HG03064 (cell line): ENCODE results near the gene SH3BP4.

Experiments
- ATAC-seq: cut with Tn5 transposase; IDR thresholded peaks from one replicate; pipeline ENCODE4 v1.9.1; 2021; ENCODE audit warnings: low read depth; ENCODE audit not compliant: unreplicated experiment

SH3BP4 gene, protein sequence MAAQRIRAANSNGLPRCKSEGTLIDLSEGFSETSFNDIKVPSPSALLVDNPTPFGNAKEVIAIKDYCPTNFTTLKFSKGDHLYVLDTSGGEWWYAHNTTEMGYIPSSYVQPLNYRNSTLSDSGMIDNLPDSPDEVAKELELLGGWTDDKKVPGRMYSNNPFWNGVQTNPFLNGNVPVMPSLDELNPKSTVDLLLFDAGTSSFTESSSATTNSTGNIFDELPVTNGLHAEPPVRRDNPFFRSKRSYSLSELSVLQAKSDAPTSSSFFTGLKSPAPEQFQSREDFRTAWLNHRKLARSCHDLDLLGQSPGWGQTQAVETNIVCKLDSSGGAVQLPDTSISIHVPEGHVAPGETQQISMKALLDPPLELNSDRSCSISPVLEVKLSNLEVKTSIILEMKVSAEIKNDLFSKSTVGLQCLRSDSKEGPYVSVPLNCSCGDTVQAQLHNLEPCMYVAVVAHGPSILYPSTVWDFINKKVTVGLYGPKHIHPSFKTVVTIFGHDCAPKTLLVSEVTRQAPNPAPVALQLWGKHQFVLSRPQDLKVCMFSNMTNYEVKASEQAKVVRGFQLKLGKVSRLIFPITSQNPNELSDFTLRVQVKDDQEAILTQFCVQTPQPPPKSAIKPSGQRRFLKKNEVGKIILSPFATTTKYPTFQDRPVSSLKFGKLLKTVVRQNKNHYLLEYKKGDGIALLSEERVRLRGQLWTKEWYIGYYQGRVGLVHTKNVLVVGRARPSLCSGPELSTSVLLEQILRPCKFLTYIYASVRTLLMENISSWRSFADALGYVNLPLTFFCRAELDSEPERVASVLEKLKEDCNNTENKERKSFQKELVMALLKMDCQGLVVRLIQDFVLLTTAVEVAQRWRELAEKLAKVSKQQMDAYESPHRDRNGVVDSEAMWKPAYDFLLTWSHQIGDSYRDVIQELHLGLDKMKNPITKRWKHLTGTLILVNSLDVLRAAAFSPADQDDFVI

DNA sequence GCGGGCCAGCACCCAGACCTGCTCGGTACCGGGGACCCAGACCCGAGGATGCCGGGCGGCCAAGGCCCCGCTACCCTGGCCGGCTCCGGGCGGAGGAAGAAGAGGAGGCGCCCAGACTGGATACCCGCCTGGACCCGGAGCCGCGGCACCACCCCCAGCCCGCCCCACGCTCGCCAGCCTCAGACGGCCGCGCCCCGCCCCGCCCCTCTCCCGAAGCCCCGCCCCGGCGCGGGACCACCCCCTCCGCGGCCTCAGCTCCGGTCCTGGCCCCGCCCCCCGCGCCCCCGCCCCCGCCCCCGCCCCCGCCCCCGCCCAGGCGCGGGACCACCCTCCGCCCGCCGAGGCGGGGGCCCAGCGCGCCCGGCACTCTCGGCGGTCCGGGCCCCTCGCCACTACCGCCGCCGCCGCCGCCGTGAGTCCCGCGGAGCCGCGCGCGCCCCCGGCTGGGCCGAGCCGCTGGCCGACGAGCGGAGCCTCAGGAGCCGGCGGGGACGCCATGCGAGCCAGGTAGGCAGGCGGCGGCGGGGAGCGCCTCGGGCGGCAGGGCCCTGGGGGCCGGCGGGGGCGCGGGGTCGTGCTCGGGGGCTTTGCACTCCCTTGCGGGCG is at the start of gene SH3BP4:
Gene SH3BP4, plus strand, starts transcription at position 354 of the 606 bp plus-strand sequence. CDS start 82,986 bp downstream, outside the sequence.
- no peak for ATAC-seq

DNA sequence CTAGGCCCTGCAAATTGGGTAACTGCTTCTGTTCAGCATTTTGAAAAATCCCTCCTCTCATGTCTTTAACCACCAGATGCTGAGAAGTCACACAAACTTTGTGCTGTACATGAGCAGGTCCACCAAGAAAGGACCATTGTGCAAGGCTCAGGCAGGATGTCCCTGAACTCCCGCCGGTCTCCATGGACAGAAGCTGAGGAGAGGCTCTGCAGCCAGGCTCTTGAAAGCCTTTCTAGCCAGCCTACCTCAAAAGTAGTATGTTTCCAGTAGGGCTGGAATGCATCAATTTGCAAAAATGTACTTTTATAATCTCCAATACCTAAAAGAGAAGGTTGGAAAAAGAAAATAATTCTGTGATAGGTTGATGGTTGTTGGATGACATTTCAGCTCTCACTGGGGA is 47.0 kb upstream of the SH3BP4 start:
- ATAC-seq = no peak

DNA sequence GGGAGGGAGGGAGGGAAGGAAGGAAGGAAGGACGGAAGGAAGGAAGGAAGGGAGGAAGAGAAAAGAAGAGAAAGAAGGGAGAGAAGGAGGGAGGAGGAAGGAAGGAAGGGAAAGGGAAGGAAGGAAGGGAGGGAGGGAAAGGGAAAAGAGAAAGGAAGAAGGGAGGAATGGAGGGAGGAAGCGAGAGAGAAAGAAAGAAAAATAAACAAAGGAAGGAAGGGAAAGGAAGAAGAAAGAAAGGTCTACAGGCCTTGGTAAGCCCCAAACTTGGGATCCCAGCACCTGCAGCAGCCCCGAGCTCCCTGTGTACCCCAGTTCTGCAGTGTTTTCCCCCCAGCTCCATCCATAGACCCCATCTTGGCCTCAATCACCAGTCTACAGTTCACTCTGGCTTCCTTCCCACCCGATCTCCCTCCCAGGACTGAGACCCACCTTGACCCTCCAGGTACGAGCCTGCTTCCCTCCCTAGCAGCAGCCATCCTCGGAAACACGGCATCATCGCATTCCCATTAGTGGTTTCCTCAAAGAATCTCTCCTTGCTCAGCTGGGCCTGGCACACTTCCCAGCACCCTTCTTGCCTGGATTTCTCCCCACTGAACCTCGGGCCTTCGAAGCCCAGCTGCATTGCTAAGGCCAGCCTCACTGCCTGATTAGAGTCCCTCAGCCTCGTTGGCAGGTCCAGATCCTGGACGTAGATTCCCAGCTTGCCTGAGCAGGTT is 46.1 kb upstream of the SH3BP4 start:
- no peak for ATAC-seq

DNA sequence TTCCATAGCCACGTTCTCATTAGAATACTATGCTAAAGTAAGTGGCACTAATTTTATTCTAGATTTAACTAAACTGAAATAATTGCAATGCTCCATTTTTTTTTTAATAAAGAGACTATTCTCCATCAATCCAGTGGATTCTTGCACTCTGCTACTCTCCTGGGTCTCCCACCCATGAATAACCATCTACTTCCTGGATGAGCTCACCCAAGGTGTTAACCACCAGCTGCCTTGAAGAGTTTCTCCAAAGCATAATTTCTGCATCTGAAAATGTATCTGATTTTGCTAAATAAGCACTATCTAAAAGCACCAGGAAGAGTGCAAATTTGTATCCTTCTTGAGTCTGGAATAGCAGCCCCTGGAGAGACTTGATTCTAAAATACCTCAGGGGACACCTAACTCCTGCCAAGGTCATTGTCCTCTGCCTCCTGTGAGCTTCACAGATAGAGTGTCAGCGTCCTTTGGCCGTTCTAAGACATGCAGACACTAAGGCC is 41.6 kb upstream of the SH3BP4 start:
- no peak for ATAC-seq

DNA sequence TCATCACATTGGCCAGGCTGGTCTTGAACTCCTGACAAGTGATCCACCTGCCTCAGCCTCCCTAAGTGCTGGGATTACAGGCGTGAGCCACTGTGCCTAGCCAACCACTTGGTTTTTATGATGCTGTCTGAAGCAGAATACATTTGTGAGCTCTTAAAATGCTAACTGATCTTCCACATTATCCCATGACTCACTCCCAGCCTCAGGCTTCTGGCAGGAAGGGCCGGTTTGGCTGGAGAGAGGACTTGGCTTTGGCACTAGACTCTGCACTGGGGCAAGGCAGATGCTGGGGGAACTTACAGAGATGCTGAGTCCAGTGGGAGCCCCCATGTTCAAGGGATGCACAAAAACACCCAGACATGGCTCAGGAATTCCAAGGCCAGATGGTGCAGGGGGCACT is 40.5 kb upstream of the SH3BP4 start:
- ATAC-seq = no peak

DNA sequence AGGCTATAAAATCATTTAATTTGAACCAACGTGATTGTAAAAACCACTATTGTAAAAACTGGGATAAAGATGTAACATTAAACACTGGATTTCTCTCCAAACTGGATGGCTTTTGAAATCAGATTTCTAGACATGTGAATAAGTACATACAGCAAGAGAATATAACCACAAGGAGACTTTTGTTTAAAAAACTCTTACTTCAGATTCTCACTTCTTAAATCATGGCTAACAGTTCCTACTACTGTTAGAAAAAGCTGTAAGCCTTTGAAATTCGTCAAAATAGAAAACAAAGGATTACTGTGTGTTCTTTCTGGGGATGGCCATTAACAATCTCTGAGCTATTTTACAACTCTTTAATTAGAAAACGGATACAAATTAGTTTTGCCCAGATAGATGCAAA is 39.4 kb upstream of the SH3BP4 start:
- no peak for ATAC-seq

DNA sequence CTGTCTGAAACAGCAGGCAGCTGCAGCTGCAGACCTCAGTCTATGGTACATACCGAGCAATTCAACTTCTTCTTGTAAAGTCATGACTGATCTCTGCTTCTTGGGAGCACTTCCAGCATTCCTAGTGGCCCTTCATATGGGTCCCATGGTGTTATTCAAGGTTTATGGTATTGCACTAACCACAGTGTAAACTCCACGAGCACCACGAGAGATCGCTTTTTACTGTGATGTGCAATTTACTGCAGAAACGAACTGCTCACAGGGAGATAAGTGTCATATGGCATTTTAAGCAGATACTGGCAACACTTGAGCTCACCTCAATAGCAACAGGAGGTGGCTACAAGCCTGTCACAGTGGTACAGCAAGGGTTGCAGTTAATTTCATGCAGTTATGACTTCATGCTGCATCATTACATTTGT is 38.6 kb upstream of the SH3BP4 start:
- no peak for ATAC-seq

DNA sequence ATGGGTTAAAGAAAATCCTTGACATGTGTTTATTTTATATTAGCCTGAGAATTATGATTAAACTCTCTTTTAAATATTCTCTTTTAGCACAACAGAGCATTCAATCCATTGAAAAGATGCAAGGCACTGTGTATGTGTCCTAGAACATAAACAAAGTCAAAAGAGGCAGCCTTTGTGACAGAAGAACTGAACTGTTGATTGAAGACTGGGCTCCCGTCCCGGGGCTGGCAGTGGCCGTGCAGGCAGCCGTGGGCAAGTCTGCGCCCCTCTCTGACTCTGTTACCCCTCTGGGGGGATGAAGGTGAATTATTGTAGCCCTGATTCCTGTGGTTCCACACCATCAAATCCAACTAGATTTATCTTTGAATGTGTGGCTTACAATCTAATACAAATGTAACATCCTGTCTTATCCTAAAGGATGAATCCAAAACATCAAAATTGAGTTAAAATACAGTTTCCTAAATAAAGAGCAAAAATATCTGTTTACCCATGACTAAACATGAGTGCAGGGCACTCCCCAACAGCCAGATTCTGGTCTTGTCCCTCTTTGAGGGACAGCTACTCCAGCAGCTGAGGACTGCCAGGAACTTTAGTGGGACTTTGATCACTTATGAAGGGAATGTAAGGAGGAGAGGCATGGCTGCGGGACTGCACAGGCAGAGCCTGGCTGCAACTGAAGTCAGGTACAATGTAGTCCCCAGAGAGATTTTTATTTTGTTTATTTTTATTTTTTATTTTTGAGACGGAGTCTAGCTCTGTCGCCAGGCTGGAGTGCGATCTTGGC is 37.3 kb upstream of the SH3BP4 start:
- ATAC-seq = no peak

DNA sequence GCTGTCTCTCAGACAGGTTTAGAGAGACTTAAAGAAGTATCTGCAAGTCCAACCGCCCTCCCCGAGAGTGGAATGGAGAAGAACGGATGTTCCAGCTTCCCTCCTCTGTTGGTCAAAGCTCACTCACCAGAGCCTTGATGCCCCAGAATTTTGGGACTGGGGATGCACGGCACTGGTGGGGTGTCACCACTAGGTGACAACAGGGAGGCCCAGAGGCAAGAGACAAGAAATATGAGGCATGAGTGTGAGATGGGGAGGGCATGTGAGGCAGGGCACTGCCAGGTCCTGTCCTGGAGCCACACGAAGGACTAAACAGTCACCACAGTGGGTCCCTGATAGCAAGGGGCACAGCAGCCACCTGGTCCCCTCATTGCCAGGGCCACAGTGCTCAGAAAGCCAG is 35.1 kb upstream of the SH3BP4 start:
- no peak for ATAC-seq

DNA sequence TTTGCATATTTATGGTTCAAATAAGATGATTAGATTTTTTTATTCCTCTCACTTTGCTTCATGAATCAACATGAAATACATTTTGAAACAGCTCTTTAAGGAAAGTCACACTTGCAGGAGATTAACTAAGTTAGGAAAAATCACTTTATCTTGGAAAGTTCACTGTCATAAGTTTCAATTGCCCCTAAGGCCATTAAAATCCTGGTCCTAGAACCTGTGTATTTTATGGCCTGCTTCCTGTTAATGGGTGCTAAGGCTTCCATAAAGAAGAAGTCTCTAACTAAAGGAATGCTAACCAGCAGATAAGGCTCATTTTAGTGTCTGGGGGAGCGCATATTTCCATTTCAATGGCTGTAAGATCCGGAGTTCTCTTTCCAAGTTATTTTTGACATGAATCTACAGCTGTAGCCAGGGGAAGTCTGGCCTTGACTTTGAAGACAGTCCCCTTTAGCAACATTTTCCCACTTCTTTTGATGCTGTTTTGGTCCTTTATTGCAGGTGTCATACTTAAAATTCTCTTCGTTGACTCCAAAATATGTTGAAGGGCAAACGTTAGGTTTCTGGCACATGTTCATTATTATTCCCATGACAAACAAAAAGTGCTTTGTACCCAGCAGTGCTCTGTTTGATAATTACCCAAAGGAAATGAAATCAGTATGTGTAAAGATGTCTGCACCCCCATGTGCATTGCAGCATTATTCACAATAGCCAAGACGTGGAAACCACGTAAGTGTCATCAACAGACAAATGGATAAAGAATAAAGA is 34.4 kb upstream of the SH3BP4 start:
- ATAC-seq = no peak

DNA sequence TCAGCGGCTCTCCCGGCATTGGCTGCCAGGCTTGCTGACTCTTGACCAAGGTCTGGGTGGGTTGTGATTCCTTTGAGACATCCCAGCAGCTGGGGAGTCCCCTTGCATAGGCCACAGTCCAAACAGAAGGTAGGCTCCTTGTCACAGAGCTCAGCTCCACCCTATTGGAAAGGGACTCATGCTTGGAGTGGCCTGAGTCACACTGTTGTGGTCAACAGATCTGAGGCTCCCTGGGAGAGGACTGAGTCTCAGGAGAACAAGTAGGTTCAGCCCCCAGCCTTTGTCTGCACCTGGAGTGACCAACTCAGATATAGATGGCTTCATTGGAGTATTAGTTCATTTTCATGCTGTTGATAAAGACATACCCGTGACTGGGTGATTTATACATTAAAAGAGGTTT is 32.1 kb upstream of the SH3BP4 start:
- ATAC-seq = no peak

DNA sequence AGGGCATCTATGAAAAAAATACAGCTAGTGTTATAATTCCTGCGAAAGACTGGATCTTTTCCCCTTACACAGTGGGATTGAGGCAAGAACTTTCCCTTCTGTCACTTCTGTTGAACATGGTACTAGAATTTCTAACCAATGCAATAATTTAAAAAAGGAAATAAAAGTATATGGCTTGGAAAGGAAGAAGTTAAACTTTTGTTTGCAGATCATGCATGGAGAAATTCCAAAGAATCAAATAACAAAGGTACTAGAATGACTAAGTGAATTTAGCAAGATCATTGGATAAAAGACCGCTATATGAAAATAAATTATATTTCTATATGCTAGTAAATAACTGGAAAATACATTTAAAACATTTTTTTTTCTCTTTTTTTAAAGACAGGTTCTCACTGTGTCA is 31.0 kb upstream of the SH3BP4 start:
- ATAC-seq = no peak

DNA sequence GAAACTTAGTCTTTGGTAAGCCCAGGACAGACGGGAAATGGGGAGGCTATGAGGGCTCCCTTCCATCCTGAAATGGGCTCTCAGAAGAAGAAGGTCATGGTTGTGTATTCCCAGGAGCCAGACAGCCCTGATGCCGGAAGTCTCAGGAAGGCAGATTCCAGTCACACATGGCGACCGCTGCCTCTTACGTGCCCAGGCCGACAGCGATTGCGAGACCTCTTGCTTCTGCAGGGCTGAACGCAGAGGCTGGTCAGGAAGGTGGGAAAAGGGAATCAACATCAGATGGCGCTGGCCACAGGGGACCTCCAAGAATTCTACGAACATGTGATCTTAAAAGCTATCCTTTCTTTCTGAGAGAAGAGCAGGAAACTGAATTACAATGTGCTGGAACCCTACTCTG is 22.8 kb upstream of the SH3BP4 start:
- ATAC-seq = no peak

DNA sequence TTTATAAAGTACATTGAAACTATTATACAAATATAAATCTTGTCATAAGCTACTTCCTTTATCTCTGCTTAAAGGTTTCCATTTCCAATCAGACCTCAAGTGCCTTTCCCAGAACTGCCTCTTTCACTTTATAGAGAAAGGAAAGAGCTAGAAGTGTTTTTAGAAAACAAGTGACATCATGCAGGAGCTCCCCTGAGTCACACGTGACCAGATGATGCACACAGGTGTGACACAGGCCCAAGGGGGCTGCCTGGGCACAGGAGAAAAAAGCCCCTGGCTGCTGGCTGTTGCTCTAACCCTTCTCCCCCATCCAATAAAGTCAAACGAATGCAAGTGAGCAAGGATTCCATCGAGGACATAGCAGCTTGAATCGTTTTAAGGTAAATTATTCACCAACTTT is 21.4 kb upstream of the SH3BP4 start:
- no peak for ATAC-seq

DNA sequence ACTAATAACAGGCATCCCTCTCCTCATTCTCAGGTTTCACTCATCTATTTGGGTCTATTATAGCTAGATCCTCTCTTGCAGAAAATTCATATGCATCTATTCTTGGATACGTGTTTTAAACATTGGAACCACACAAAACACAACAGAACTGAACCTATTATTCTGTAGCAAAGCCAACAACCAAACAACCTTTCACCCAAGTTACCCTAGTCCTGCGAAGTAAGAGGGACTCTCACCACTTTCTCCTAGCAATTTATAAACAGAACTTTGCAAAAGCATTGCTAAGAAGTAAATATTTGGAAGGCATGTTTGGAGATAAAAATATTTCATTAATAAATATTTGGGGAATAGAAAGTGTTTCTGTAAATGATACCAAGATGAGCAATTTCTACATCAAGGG is 20.4 kb upstream of the SH3BP4 start:
- ATAC-seq = no peak

DNA sequence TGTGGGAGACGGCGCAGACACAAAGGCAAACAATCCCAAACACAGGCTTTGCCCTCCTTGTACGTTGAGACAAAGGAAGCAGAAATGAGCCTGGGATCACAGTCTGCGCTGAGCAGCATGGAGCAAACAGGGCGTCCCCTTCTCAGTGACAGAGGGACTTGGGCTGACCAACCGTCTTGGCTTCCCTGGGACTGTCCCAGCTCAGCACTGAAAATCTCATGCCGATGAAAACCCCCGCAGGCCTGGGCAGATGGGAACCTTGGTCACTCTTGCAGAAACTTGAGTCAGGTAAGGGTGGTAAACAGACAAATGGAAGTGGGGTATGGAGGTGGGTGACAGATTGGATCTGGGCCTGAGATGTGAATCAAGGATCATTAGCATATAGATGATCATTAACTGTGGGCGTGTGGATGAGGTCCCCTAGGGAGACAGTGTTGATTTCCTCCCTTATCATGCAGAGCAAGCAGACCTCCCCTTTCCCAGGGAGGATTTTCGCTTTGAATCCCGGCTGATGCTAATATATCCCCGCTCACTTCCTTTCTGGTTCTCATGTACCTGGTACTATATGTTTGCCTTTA is 19.1 kb upstream of the SH3BP4 start:
- no peak for ATAC-seq

DNA sequence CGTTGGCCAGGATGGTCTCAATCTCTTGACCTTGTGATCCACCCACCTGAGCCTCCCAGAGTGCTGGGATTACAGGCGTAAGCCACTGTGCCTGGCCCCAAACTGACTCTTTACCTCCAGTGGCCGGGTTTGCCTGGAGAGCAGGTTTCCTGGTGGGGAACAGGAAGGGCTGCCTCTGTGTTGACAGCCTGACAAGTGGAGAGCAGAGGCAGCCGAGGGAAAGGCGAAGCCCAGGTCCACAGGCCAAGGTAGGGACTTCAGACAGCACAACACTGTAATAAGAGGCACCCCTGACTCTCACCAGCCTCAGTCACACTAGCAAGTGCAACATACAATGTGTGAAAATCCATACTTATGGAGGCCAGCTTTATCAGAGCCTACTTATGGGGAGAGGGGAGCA is 16.5 kb upstream of the SH3BP4 start:
- no peak for ATAC-seq

DNA sequence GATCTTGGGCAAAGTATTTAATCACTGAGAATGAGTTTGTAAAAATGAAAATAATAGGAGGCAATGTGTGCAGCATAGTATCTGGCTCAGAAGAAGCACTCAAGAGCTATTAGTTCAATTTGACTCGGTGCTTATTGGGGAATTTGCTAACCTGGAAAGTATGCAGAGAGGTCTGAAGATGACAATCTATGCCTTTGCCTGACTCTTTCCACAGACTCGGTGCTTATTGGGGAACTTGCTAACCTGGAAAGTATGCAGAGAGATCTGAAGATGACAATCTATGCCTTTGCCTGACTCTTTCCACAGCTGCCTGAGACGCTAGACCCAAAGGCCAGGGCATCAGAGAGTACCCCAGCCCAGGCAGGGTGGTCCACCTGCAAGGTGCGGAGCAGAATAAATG is 12.2 kb upstream of the SH3BP4 start:
- no peak for ATAC-seq

DNA sequence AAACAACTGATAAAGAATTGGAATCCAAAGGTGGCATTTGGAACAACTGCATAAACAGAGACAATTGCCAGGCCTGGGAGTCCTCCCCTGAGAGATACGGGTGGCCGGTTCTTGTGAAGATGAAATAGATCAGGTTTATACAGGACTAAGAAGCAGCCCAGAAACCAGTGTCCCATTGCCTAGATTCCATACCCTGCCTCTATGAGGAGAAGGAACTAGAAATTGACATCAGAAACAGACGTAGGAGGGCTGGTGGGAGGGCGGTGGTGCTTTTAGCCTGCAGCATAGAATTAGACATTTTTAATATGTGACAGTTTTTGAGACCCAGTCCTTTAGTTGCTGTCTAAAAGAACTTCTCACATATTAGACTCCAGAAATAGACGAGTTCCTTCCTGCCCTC is 11.8 kb upstream of the SH3BP4 start:
- no peak for ATAC-seq
